A673 (cell line): ENCODE measurements around the gene DSCAM. TPM values are rescaled to one million over a fixed set of nuclear protein-coding genes. Genes with fewer than 3 reads are reported as not detected.

Source experiments
- BruUV-seq: library from RNA; stranded (reverse); fragments of 400-500 nt; replicated peaks from 2 replicates; lab custom pipeline; 2021; lab: Mats Ljungman, UMichigan
- CTCF ChIA-PET: fragments of 300-600 bp; sonication (Branson Sonifier 250); formaldehyde crosslinking; loops from one replicate; lab custom pipeline; 2022; ENCODE audit warnings: antibody characterized with exemption; lab: Charles Lee
- POLR2A ChIA-PET: fragments of 300-600 bp; sonication (Branson Sonifier 250); formaldehyde crosslinking; loops from one replicate; lab custom pipeline; 2022; ENCODE audit warnings: antibody characterized with exemption; ENCODE audit not compliant: low non-redundant PET; lab: Charles Lee
- DNase-seq: peaks from one replicate; pipeline ENCODE4 v3.0.0-alpha.2; 2015; ENCODE audit warnings: low spot score
- H3K27ac ChIP-seq: fragments of 200-600 bp; sonication (generic); 2 replicates; pipeline ENCODE4 v1.5.1; 2016; ENCODE audit warnings: mixed run types, low read depth, mild to moderate bottlenecking, mixed read lengths, antibody characterized with exemption, low read length; ENCODE audit not compliant: poor library complexity, severe bottlenecking
- H3K27me3 ChIP-seq: fragments of 200-600 bp; sonication (generic); replicated peaks from 2 replicates; pipeline ENCODE4 v1.6.1; 2017; ENCODE audit warnings: mixed run types, low read depth, mild to moderate bottlenecking, mixed read lengths, antibody characterized with exemption, low read length; ENCODE audit not compliant: insufficient read depth, poor library complexity
- H3K36me3 ChIP-seq: fragments of 200-600 bp; sonication (generic); 2 replicates; pipeline ENCODE4 v1.6.1; 2016; ENCODE audit warnings: mixed run types, mild to moderate bottlenecking, mixed read lengths, antibody characterized with exemption, low read length; ENCODE audit not compliant: insufficient read depth, poor library complexity, severe bottlenecking
- H3K4me1 ChIP-seq: fragments of 200-600 bp; sonication (generic); 2 replicates; pipeline ENCODE4 v1.6.1; 2017; ENCODE audit warnings: mixed run types, mild to moderate bottlenecking, mixed read lengths, antibody characterized with exemption, low read length; ENCODE audit not compliant: insufficient read depth, poor library complexity, severe bottlenecking
- H3K4me3 ChIP-seq: fragments of 200-600 bp; sonication (generic); 2 replicates; pipeline ENCODE4 v1.5.1; 2016; ENCODE audit warnings: low read depth, mixed run types, mild to moderate bottlenecking, mixed read lengths, low read length; ENCODE audit not compliant: poor library complexity, severe bottlenecking
- H3K9me3 ChIP-seq: fragments of 200-600 bp; sonication (generic); 2 replicates; pipeline ENCODE4 v1.6.1; 2016; ENCODE audit warnings: mixed run types, low read depth, mild to moderate bottlenecking, mixed read lengths, antibody characterized with exemption, low read length; ENCODE audit not compliant: poor library complexity, severe bottlenecking
- CTCF ChIP-seq: fragments of 300-800, 200-600 bp; sonication (generic); conservative IDR thresholded peaks from 2 replicates; pipeline ENCODE4 v1.5.1; 2017; ENCODE audit warnings: low read depth, mild to moderate bottlenecking, antibody characterized with exemption, low read length, moderate library complexity, mixed read lengths
- EZH2 ChIP-seq: fragments of 200-600 bp; sonication (generic); IDR thresholded peaks from 2 replicates; pipeline ENCODE4 v1.6.1; 2017; ENCODE audit warnings: borderline replicate concordance, low read depth, mild to moderate bottlenecking, mixed read lengths, antibody characterized with exemption, low read length; ENCODE audit not compliant: poor library complexity, severe bottlenecking
- intact Hi-C: fragments of 100-400 bp; cut with micrococcal nuclease; formaldehyde crosslinking; loops from one replicate; pipeline ENCODE4 v1.10.0; 2022; ENCODE audit not compliant: unreplicated experiment
- total RNA-seq: library from RNA; stranded (reverse); gene quantifications from 2 replicates; pipeline ENCODE4 v1.2.3, GENCODE V29; 2021

The DSCAM gene
- total RNA-seq, 1 experiment from 2014 or later = not detected

- Histone ChIP-seq H3K27me3 (no peaks in the 10 kb centered on the region), H3K27ac (no peak overlapping the region), H3K36me3 (no peaks in the 10 kb centered on the region), H3K4me3 (no peak overlapping the region), H3K9me3 (peaks cover 23% of the 10 kb centered on the region), H3K4me1 (no peaks in the 10 kb centered on the region)
- intact Hi-C loops = no loop called here
- POLR2A ChIA-PET = no interaction called here
- TF ChIP-seq EZH2 (no peak), CTCF (no peak)
- no TSS peak for BruUV-seq
- DNase-seq = no peak
- CTCF ChIA-PET = no interaction called here
Observed at GRCh38 chr21:40641042-40641441, 205.9 kb downstream of the DSCAM start.

- no peaks in the 10 kb centered on the region for H3K27me3 ChIP-seq
- TF ChIP-seq CTCF (no peak), EZH2 (no peak)
- H3K36me3 ChIP-seq = no peaks in the 10 kb centered on the region
- POLR2A ChIA-PET = no interaction called here
- CTCF ChIA-PET = interaction anchor here (0.6 kb wide), 1 partner anchor 363 kb away, joined by 3 read pairs; no protein-coding TSS in a partner anchor
- no peaks in the 10 kb centered on the region for H3K4me1 ChIP-seq
- intact Hi-C loops = no loop called here
- no TSS peak for BruUV-seq
- H3K27ac ChIP-seq = no peak overlapping the region
- DNase-seq = no peak
- no peak overlapping the region for H3K4me3 ChIP-seq
- H3K9me3 ChIP-seq = peaks cover 17% of the 10 kb centered on the region
Observed at GRCh38 chr21:40640266-40640789, 206.6 kb downstream of the DSCAM start.

- POLR2A ChIA-PET = no interaction called here
- no TSS peak for BruUV-seq
Observed at GRCh38 chr21:40639616-40640194, 207.3 kb downstream of the DSCAM start.

More at GRCh38 chr21:40639616-40640194, 207.3 kb downstream of the DSCAM start:
- H3K27me3 ChIP-seq = no peaks in the 10 kb centered on the region
- H3K9me3 ChIP-seq = peaks cover 15% of the 10 kb centered on the region
- H3K4me3 ChIP-seq = no peak overlapping the region
- H3K4me1 ChIP-seq = no peaks in the 10 kb centered on the region
- TF ChIP-seq CTCF = no peak
- no peak for TF ChIP-seq EZH2
- H3K27ac ChIP-seq = no peak overlapping the region
- intact Hi-C loops = no loop called here
- H3K36me3 ChIP-seq = no peaks in the 10 kb centered on the region
- DNase-seq = no peak
- CTCF ChIA-PET = interaction anchor here (0.6 kb wide), 1 partner anchor 363 kb away, joined by 3 read pairs; no protein-coding TSS in a partner anchor
